NCI-H524 (cell line): ENCODE data around the gene CHMP2A.
"Not testable (repeated sequence)": the region's sequence is repeated elsewhere in the genome, so short reads cannot be mapped to it uniquely, and the experiment has no call there.

Source experiments
- DNase-seq, 2 experiments: peaks; one replicate each; lab custom pipeline; 2025; lab: John Stamatoyannopoulos, UW

CHMP2A gene

GRCh38 chr19:58554494-58555368, at the start of gene CHMP2A:
Gene CHMP2A, minus strand, starts transcription at chr19:58555105. Its CDS starts 893 bp downstream, at chr19:58554212.
- DNase-seq = no peak

DNA sequence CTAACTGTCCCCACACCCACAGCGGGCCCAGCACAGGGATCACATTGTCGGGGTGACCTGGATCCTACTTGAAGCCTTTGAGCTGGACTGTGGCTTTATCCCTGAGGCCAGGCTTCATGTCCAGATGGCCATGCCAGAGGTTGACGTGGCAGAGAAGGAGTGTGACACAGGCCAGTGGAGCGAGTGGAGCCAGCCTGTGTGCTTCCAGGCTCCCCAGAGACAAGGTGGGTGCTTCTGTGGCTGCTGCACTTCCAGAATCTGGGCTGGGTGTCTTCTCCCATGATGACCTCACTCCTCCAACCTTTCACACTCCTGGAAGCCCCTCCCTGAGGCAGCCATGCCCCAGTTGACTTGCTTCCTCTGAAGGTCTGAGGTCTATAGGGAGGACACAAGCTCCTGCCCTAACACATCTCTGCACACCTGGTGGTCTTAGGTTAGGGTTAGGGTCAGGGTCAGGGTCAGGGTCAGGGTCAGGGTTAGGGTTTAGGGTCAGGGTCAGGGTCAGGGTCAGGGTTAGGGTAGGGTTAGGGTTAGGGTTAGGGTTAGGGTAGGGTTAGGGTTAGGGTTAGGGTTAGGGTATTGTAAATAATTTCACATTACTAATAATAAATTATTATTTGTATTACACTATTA, 31.3 kb upstream of the CHMP2A start:
- DNase-seq = no peak

DNA sequence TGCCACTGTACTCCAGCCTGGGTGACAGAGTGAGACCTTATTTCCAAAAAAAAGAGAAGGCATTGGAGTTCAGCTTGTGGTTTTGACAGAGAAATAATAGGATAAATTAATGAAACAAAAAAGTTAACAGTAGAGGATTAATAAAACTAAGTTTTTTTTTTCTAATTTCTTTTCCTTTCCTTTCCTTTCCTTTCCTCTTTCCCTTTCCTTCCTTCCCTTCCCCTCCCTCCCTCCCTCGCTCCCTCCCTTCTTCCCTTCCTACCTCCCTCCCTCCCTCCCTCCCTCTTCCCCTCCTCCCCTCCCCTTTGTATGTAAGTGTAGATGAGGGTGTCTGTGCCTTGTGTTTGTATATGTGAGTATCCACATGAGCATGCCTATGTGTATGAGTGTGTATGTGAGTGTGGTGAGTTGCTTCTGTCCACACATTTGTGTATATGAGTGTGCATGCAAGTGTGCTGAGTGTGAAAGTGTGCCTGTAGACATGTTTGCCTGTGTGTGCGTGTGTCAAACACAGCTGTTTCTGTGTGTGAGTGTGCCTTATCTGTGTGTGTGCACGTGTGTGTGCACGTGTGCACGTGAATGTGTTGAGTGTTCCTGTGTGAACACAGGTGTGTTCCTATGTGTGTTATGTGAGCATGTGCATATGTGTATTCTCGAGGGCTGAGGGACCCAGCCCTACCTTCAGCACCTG, 30.7 kb upstream of the CHMP2A start:
- no peak for DNase-seq

- no peak for DNase-seq
Observed at GRCh38 chr19:58584498-58585441, 29.9 kb upstream of the CHMP2A start.

DNA sequence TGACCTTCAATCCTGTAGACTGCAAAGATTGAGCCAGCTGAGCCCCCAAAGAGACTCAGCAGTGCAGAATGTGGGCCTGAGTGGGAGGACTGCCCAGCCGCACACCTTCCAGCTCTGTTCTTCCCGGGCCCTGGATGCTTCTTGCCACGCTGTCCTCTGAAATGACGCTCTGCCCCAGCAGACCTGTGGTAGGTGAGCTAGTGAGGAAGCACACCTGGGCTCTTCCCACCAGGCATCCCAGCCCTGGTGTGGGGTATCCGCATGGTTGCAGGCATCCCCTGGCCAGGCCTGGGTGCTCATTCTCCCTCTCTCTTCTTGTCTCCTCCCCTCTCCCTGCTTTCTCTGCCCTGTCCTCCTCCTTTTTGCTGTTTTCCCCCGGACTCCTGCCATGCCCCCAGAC, 28.1 kb upstream of the CHMP2A start:
- no peak for DNase-seq

DNA sequence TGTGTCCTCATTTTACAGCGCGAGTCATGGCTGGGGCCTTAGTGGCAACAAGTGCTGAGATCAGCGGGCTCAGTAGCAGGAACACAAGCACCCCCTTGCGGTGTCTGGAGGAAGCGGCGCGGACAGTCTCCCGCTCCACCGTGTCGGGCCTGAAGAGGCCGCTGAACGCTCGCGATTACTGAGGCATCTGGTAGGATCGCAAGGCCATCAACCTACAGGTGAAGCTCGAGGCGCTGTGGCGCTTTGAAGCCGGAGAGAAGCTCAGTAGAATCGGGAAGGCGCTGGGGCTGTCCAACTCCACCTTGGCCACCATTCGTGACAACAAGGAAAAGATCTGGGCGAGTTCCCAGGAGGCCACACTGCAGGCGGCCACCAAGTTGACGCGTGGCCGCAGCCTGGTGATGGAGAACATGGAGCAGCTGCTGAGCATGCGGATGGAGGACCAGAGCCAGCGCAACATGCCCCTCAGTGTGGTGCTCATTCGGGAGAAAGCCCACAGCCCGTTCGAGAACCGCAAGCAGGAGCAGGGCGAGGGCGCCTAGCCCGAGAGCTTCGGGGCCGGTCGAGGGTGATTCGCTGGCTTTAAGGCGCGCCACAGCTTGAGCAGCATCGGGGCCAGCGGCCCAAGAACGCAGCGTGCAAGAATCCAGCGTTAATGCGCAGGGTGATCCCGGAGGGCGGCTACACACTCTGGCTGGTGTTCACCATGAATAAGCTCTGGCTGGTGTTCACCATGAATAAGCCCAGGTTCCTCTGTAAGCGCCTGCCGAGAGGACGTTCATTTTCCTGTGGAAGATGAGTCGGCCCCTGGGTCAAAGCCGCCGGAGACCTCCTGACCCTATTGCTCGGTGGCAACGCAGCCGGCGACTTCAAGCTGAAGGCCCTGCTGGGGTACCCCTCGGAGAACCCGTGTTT, 26.6 kb upstream of the CHMP2A start:
- DNase-seq = no peak

GRCh38 chr19:58579473-58580142, 24.7 kb upstream of the CHMP2A start:
- no peak for DNase-seq

DNA sequence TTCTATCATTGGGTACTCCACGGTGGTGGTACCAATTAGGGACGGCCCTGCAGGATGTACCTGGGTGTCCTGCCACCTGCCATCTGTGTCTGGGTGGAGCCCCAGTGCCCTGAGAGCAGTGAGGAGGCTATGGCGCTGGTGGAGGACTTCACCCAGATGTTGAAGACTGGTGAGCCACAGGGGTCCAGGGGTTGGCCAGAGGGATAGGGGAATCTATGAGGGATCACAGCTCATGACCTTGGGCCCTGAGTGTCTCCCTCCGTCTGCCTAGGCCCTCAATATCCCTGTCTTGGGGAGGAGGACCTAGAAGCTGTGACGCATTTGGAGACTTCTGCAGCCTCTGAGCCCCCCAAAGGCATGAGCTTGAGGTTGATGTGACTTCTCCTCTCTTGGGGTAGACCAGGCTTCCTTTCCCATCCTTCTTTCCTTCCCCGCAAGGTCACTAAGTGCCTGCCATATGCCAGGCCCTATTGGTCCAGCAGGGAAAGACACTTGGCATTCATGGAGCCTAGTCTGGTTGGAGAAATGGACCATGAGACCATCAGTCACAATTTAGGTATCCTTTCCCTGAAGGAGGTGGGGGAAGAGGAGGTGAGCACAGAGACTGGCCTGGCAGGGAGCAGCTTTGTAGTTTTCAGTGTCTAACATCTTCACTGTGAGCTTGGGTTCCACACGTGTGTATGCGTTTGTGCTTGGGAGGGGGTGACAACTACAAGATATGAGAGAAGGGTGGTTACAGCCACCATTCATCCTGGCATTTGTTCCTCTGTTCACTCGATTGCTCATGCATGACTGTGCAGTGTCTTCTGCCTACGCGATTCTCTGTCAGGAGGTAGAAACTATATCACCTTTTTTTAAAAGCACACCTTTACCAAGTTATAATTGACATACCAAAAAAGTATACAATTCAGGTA, 23.4 kb upstream of the CHMP2A start:
- DNase-seq = no peak

- DNase-seq = not testable (repeated sequence)
Observed at GRCh38 chr19:58577581-58577980, 22.7 kb upstream of the CHMP2A start.

- no peak for DNase-seq
Observed at GRCh38 chr19:58575183-58576041, 20.5 kb upstream of the CHMP2A start.

- DNase-seq = no peak
Observed at GRCh38 chr19:58573658-58574164, 18.8 kb upstream of the CHMP2A start.

DNA sequence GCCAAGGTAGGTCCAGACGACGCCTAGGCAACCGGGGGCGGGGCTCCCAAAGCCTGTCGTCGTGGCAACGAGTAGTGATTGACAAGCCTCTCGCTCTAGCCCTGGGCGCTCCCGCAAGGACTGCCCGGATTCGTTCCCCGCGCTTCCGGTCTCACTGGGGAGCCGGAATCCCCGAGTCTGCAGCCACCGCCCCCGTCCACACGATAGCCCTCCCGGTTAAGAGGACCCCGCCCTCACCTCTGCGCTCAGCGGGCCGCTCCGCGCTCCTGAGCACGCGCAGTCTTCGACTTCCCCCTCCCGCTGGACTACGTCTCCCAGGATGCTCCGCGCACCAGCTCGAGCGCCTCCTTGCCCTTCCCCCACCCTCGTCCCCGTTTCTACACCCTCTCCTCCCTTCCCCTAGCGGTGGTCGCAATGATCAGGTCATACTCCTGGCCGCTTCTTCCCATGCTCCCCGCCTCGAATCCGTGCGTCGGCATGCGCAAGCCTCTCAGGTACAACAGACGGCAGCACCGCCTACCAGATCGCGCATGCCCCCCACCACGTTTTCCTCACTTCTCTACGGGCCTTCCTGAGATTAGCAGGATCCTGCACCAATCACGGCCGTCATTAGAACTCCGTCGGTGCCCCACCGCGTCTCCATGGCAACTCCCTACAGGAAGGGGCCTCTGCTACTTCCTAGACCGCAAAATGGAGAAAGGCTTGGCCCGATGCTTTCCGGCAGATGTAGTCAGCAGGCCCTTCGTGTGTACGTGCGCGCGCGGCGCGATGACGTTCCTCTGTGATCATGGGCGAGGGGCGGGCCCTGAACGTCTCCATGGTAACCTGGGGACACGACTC, 18.1 kb upstream of the CHMP2A start, which contains the start of gene MZF1:
Gene MZF1, minus strand, starts transcription at position 518 of the 840 bp plus-strand sequence. CDS start 1,946 bp downstream, outside the sequence.
- DNase-seq = no peak

- DNase-seq = no peak
Observed at GRCh38 chr19:58572026-58572817, 17.3 kb upstream of the CHMP2A start.

GRCh38 chr19:58571575-58571947, 16.7 kb upstream of the CHMP2A start:
- no peak for DNase-seq

DNA sequence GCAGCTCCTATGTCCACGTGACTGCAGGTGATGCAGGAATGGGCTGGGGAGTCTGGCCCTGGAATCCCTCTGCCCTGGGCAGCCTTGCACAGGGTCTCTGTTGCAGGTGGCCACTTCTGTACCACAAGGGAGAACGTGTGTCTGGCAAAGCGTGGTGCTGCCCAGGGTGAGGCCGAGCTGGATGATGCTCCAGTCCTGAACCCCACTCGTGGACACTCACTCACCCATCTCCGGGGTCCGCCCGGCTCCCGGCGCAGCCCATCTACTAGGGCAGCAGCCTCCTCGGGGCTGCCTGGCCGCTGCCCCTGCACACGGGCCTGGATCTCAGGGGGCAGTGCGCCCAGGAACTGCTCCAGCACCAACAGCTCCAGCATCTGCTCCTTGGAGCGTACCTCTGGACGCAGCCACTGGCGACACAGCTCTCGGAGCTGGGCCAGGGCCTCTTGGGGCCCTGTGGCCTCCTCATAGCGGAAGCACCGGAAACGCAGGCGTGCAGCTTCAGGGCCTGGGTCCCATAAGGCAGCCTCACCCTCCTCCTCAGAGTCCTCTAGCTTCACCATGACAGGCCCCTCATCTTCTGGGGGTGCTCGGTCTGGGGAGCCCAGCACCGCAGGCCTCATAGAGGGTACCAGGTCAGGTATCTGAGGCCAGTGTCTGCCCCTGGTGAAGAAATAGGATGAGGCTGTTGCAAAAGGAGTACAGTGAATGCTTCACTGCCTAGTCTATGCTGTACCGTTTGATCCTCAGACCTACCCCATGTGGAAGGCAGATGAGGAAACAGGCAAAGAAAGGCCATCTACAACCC, 16.1 kb upstream of the CHMP2A start:
- no peak for DNase-seq
